ENCODE data around the gene CNPY3. TPM values are rescaled to one million over a fixed set of nuclear protein-coding genes. Genes with fewer than 3 reads are reported as not detected.

The CNPY3 gene
- total and polyA plus RNA-seq, 12 donors = 21.1 to 59.7 (median 41.3) TPM

GRCh38 chr6:42914546-42914945 is 14.7 kb upstream of the CNPY3 start:
- TF ChIP-seq CTCF (IDR thresholded peaks at IDR 0.05) (no peak), POLR2A (IDR thresholded peaks at IDR 0.05) (no peak)
- Histone ChIP-seq H3K27me3 (no peaks in the 10 kb centered on the region), H3K27ac (no peak overlapping the region), H3K9me3 (replicated peaks in 1 of 3) (no peaks in the 10 kb centered on the region), H3K4me1 (replicated peaks in 1 of 2) (peaks cover 6 to 7% of the 10 kb centered on the region in 2 donors), H3K4me3 (no peak overlapping the region), H3K36me3 (replicated peaks in 1 of 2) (no peaks in the 10 kb centered on the region)
- 78 to 93% (median 82%) methylated on average over 4 of the region's 4 CpGs for WGBS, 4 donors
- intact Hi-C loops (cut with DNase I) = no loop called here
- no peak for DNase-seq

DNA sequence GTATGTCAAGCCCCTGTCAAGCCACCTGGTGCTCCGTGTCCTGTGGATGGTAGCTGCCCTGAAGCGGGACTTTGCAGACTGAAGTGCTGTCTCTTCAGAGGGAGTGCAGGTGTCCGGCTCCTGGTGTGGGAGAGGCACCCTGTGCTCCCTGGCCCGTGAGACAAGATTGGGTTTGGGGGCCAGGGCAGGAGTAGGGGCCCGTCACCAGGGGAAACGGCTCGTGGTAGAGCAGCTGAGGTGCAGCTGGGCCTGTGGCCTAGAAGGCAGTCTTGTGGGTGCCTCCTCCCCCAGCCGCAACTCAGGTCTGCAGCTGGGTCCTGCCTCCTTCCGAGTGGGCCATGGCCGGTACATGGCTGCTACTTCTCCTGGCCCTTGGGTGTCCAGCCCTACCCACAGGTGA is 13.5 kb upstream of the CNPY3 start, which contains the start of gene PTCRA:
PTCRA (plus strand) TSS at position 322 of the 400 bp plus-strand sequence; CDS start at position 339, 17 bp downstream.
- DNase-seq = no peak
- H3K4me1 ChIP-seq (replicated peaks in 1 of 2) = peaks cover 6 to 7% of the 10 kb centered on the region in 2 donors
- H3K36me3 ChIP-seq (replicated peaks in 1 of 2) = no peaks in the 10 kb centered on the region
- no peak within 1 kb of the TSS for H3K4me3 ChIP-seq
- TF ChIP-seq POLR2A (IDR thresholded peaks at IDR 0.05) (no peak), CTCF (IDR thresholded peaks at IDR 0.05) (no peak)
- H3K27me3 ChIP-seq = no peaks in the 10 kb centered on the region
- H3K9me3 ChIP-seq (replicated peaks in 1 of 3) = no peaks in the 10 kb centered on the region
- H3K27ac ChIP-seq = no peak within 1 kb of the TSS
- intact Hi-C loops (cut with DNase I) = no loop called here
- 68 to 82% (median 76%) methylated on average over 4 to 10 of the region's 10 CpGs for WGBS, 4 donors

GRCh38 chr6:42916288-42916687 is 13.0 kb upstream of the CNPY3 start:
- Histone ChIP-seq H3K9me3 (replicated peaks in 1 of 3) (no peaks in the 10 kb centered on the region), H3K27me3 (no peaks in the 10 kb centered on the region), H3K4me3 (no peak overlapping the region), H3K4me1 (replicated peaks in 1 of 2) (peaks cover 6 to 7% of the 10 kb centered on the region in 2 donors), H3K27ac (no peak overlapping the region), H3K36me3 (replicated peaks in 1 of 2) (no peaks in the 10 kb centered on the region)
- intact Hi-C loops (cut with DNase I) = no loop called here
- WGBS, 4 donors = 53 to 92% (median 86%) methylated on average over 1 of the region's 1 CpG
- no peak for DNase-seq
- TF ChIP-seq CTCF (IDR thresholded peaks at IDR 0.05) = no peak
- no peak for TF ChIP-seq POLR2A (IDR thresholded peaks at IDR 0.05)

- DNase-seq = no peak
- Histone ChIP-seq H3K36me3 (replicated peaks in 1 of 2) (no peaks in the 10 kb centered on the region), H3K27ac (no peak overlapping the region), H3K27me3 (no peaks in the 10 kb centered on the region), H3K4me1 (replicated peaks in 1 of 2) (no peaks in the 10 kb centered on the region), H3K9me3 (replicated peaks in 1 of 3) (no peaks in the 10 kb centered on the region), H3K4me3 (no peak overlapping the region)
- TF ChIP-seq POLR2A (IDR thresholded peaks at IDR 0.05) = no peak
- no peak for TF ChIP-seq CTCF (IDR thresholded peaks at IDR 0.05)
- intact Hi-C loops (cut with DNase I) = no loop called here
- 67 to 76% (median 69%) methylated on average over 6 of the region's 6 CpGs for WGBS, 4 donors
These were observed 7.5 kb upstream of the CNPY3 start for GRCh38 chr6:42921801-42922200.

Measured in adrenal gland (tissue), 12 donors.